GM23338 (cell line): ENCODE data around the gene DUSP6. TPM values are rescaled to one million over a fixed set of nuclear protein-coding genes. Genes with fewer than 3 reads are reported as not detected.

ENCODE experiments used
- ATAC-seq: fragments of 200-7000 bp; cut with Tn5 transposase; 3 replicates; pipeline ENCODE4 v1.9.1; 2020
- DNase-seq: peaks from one replicate; pipeline ENCODE4 v3.0.0-alpha.2; 2015; ENCODE audit warnings: low spot score
- H2AFZ ChIP-seq: fragments of 200-600 bp; sonication (generic); 2 replicates; pipeline ENCODE4 v1.8.0; 2016; ENCODE audit warnings: antibody characterized with exemption, mild to moderate bottlenecking, moderate library complexity
- H3F3A ChIP-seq: fragments of 200-600 bp; sonication (generic); replicated peaks from 2 replicates; pipeline ENCODE4 v1.8.0; 2017; ENCODE audit warnings: antibody characterized with exemption, mixed run types, low read depth
- H3K27ac ChIP-seq: fragments of 200-600 bp; sonication (generic); 2 replicates; pipeline ENCODE4 v1.6.1; 2016; ENCODE audit warnings: low read depth
- H3K27me3 ChIP-seq: fragments of 200-600 bp; sonication (generic); 2 replicates; pipeline ENCODE4 v1.8.0; 2016; ENCODE audit warnings: mild to moderate bottlenecking, mixed run types, moderate library complexity; ENCODE audit not compliant: insufficient read depth
- H3K36me3 ChIP-seq: fragments of 200-600 bp; sonication (generic); 2 replicates; pipeline ENCODE4 v1.8.0; 2016; ENCODE audit warnings: mild to moderate bottlenecking; ENCODE audit not compliant: insufficient read depth
- H3K4me1 ChIP-seq: fragments of 200-600 bp; sonication (generic); 2 replicates; pipeline ENCODE4 v1.8.0; 2016; ENCODE audit warnings: mild to moderate bottlenecking, moderate library complexity; ENCODE audit not compliant: insufficient read depth
- H3K4me2 ChIP-seq: fragments of 200-600 bp; sonication (generic); 2 replicates; pipeline ENCODE4 v1.7.1; 2017; ENCODE audit warnings: mixed run types
- H3K4me3 ChIP-seq: fragments of 200-600 bp; sonication (generic); 2 replicates; pipeline ENCODE4 v1.6.1; 2016; ENCODE audit warnings: mixed run types
- H3K79me2 ChIP-seq: fragments of 200-600 bp; sonication (generic); replicated peaks from 2 replicates; pipeline ENCODE4 v1.8.0; 2017; ENCODE audit warnings: mild to moderate bottlenecking; ENCODE audit not compliant: insufficient read depth
- H3K9me2 ChIP-seq: fragments of 200-600 bp; sonication (generic); 2 replicates; pipeline ENCODE4 v1.8.0; 2017; ENCODE audit not compliant: insufficient read depth
- H4K20me1 ChIP-seq: fragments of 200-600 bp; sonication (generic); replicated peaks from 2 replicates; pipeline ENCODE4 v1.8.0; 2017; ENCODE audit warnings: mild to moderate bottlenecking; ENCODE audit not compliant: insufficient read depth
- H3K27ac Mint-ChIP-seq: 2 replicates; pipeline ENCODE4 v1.8.0; 2020; ENCODE audit warnings: inconsistent platforms, mild to moderate bottlenecking, moderate library complexity, mixed read lengths
- H3K27me3 Mint-ChIP-seq: 3 replicates; pipeline ENCODE4 v1.8.0; 2022; ENCODE audit warnings: low read depth, mild to moderate bottlenecking, moderate library complexity, mixed read lengths, inconsistent platforms; ENCODE audit not compliant: insufficient read depth, poor library complexity
- H3K36me3 Mint-ChIP-seq: 3 replicates; pipeline ENCODE4 v1.8.0; 2021; ENCODE audit warnings: low read depth, mild to moderate bottlenecking, inconsistent platforms, moderate library complexity, mixed read lengths
- H3K4me1 Mint-ChIP-seq: 3 replicates; pipeline ENCODE4 v1.8.0; 2020; ENCODE audit warnings: mild to moderate bottlenecking, inconsistent platforms, mixed read lengths
- H3K4me3 Mint-ChIP-seq: 3 replicates; pipeline ENCODE4 v1.8.0; 2021; ENCODE audit warnings: moderate library complexity, mild to moderate bottlenecking, inconsistent platforms, mixed read lengths
- H3K9me3 Mint-ChIP-seq: 3 replicates; pipeline ENCODE4 v1.8.0; 2020; ENCODE audit warnings: moderate library complexity, mild to moderate bottlenecking, inconsistent platforms, mixed read lengths
- CREB1 ChIP-seq: fragments of 250-450 bp; sonication (Bioruptor Pico); IDR thresholded peaks from 2 replicates; pipeline ENCODE4 v1.5.0; 2020; ENCODE audit warnings: low read depth, mild to moderate bottlenecking, moderate library complexity
- CTCF ChIP-seq, 2 experiments: fragments of 200-600 bp in 1 of 2; sonication (generic) in 1 of 2; conservative IDR thresholded peaks; 2 replicates each; pipeline versions ENCODE4 v1.5.1 to v1.6.1; 2016 to 2017; ENCODE audit warnings: antibody characterized with exemption in 2 of 2, low read depth in 2 of 2, mild to moderate bottlenecking in 2 of 2, moderate library complexity in 1 of 2
- ETS1 ChIP-seq: IDR thresholded peaks from 2 replicates; pipeline ENCODE4 v1.6.1; 2016; ENCODE audit warnings: antibody characterized with exemption
- EZH2 ChIP-seq: fragments of 200-600 bp; sonication (generic); IDR thresholded peaks from one replicate; pipeline ENCODE4 v1.8.0; 2017; ENCODE audit warnings: antibody characterized with exemption, mild to moderate bottlenecking, low read depth; ENCODE audit not compliant: unreplicated experiment
- EZH2phosphoT487 ChIP-seq: fragments of 200-600 bp; sonication (generic); IDR thresholded peaks from one replicate; pipeline ENCODE4 v1.8.1; 2018; ENCODE audit warnings: antibody characterized with exemption; ENCODE audit not compliant: unreplicated experiment
- POLR2AphosphoS5 ChIP-seq: IDR thresholded peaks from 2 replicates; pipeline ENCODE4 v1.6.1; 2016; ENCODE audit warnings: antibody characterized with exemption, low read depth
- REST ChIP-seq: IDR thresholded peaks from one replicate; pipeline ENCODE4 v1.6.1; 2018; ENCODE audit warnings: antibody characterized with exemption; ENCODE audit not compliant: unreplicated experiment
- STAT1 ChIP-seq: IDR thresholded peaks from one replicate; pipeline ENCODE4 v1.6.1; 2016; ENCODE audit warnings: antibody characterized with exemption; ENCODE audit not compliant: unreplicated experiment
- ZNF331 ChIP-seq: fragments of 250-450 bp; sonication (Bioruptor Pico); IDR thresholded peaks from 2 replicates; pipeline ENCODE4 v1.5.0; 2020; ENCODE audit warnings: low read depth, mild to moderate bottlenecking, moderate library complexity
- ZNF462 ChIP-seq: fragments of 250-450 bp; sonication (Bioruptor Pico); IDR thresholded peaks from 2 replicates; pipeline ENCODE4 v1.5.0; 2020; ENCODE audit warnings: mild to moderate bottlenecking, moderate library complexity
- polyA plus RNA-seq: library from polyadenylated mRNA; unstranded; fragments of >200 nt; fragmentation: Nextera tagmentation; extraction: Ambion mirVana; gene quantifications from 2 replicates; pipeline ENCODE4 v1.2.1, GENCODE V29; 2016
- total RNA-seq: library from RNA; depleted of rRNA; stranded (reverse); fragments of >200 nt; shearing (Covaris generic); gene quantifications from 2 replicates; pipeline ENCODE4 v1.2.3, GENCODE V29; 2014

Gene DUSP6
- total and polyA plus RNA-seq, 2 experiments from 2014 or later = 117 to 191 TPM

GRCh38 chr12:89346741-89347324 lies 5.5 kb downstream of the DUSP6 start:
- Histone ChIP-seq H3K4me3 (peak overlapping the region; percentile 59), H3K9me2 (no peaks in the 10 kb centered on the region), H2AFZ (no peak overlapping the region), H3K4me1 (peaks cover 67% of the 10 kb centered on the region), H4K20me1 (peaks cover 18% of the 10 kb centered on the region; the same call in 1 of the 2 replicates), H3K4me2 (peak overlapping the region; percentile 76), H3F3A (peaks cover 23% of the 10 kb centered on the region; the same call in 1 of the 2 replicates), H3K79me2 (peaks cover 40% of the 10 kb centered on the region), H3K27ac (peak overlapping the region; percentile 43), H3K36me3 (peaks cover 20% of the 10 kb centered on the region), H3K27me3 (peaks cover 22% of the 10 kb centered on the region)
- peak; percentile 68 for DNase-seq
- TF ChIP-seq ZNF462 (CRISPR knock-in tag) = no peak
- TF ChIP-seq ZNF331 (CRISPR knock-in tag) = no peak
- TF ChIP-seq ETS1 = peak; percentile 52; the same call in 1 of the 2 replicates
- TF ChIP-seq EZH2 = no peak
- no peak for TF ChIP-seq CTCF (conservative IDR thresholded peaks at IDR 0.05; ENCODE audit: low read depth in 2 of 2)
- no peak for TF ChIP-seq CREB1 (CRISPR knock-in tag)
- 0 out of 2 replicates have a peak, but pooled peaks have one; percentile 2 for TF ChIP-seq POLR2AphosphoS5
- TF ChIP-seq REST = no peak
- TF ChIP-seq EZH2phosphoT487 = no peak
- TF ChIP-seq STAT1 = no peak
- H3K9me3 Mint-ChIP-seq = peaks cover 7% of the 10 kb centered on the region
- peaks cover 50% of the 10 kb centered on the region for H3K36me3 Mint-ChIP-seq
- H3K4me1 Mint-ChIP-seq = peaks cover 64% of the 10 kb centered on the region
- H3K4me3 Mint-ChIP-seq = peak overlapping the region; percentile 96
- no peak for ATAC-seq
- H3K27me3 Mint-ChIP-seq = peaks cover 39% of the 10 kb centered on the region
- H3K27ac Mint-ChIP-seq = peak overlapping the region; percentile 90
